HG02642 (cell line): ENCODE results near the gene GGA2.

Experiments used
- ATAC-seq: cut with Tn5 transposase; IDR thresholded peaks from one replicate; pipeline ENCODE4 v1.9.1; 2021; ENCODE audit warnings: mild to moderate bottlenecking; ENCODE audit not compliant: unreplicated experiment, poor library complexity

GGA2 gene

GRCh38 chr16:23424292-23424958 lies 85.9 kb downstream of the GGA2 start:
- ATAC-seq: no peak

- ATAC-seq: no peak
Measured at GRCh38 chr16:23423496-23424049, 86.7 kb downstream of the GGA2 start.

GRCh38 chr16:23420011-23420410 lies 90.3 kb downstream of the GGA2 start:
- ATAC-seq: no peak

GRCh38 chr16:23416816-23417215 lies 93.5 kb downstream of the GGA2 start:
- ATAC-seq: no peak

- ATAC-seq: no peak
Measured at GRCh38 chr16:23414731-23415130, 95.6 kb downstream of the GGA2 start.
